GM12878 (cell line): Measurements from ENCODE around the gene CDKN1B.

ENCODE experiments used
- ESRRA ChIP-seq: IDR thresholded peaks from 2 replicates; pipeline ENCODE4 v1.6.1; 2012; ENCODE audit warnings: mild to moderate bottlenecking, low read length, improper control_type of control experiment
- SIN3A ChIP-seq: IDR thresholded peaks from 2 replicates; pipeline ENCODE4 v1.6.1; 2012; ENCODE audit warnings: low read depth, low read length, improper control_type of control experiment
- TF ChIP-seq, protein P1 (sequence below): IDR thresholded peaks from 2 replicates; pipeline ENCODE4 v1.6.1; 2012; ENCODE audit warnings: mild to moderate bottlenecking, low read depth, low read length
- TF ChIP-seq, protein P2 (sequence below), 3 experiments: IDR thresholded peaks in 2 of 3; conservative IDR thresholded peaks in 1 of 3; 2 replicates each; pipeline ENCODE4 v1.5.1; 2011; ENCODE audit warnings: low read depth in 3 of 3, low read length in 3 of 3, mild to moderate bottlenecking in 3 of 3, control low read depth in 2 of 3, moderate library complexity in 2 of 3, inconsistent platforms in 1 of 3, mixed read lengths in 1 of 3; ENCODE audit not compliant: control insufficient read depth in 2 of 3, insufficient read depth in 1 of 3; ENCODE audit errors: extremely low read depth in 1 of 3
- TF ChIP-seq, protein P3 (sequence below): fragments of 450-650 bp; formaldehyde crosslinking; IDR thresholded peaks from 2 replicates; pipeline ENCODE4 v1.5.0; 2022; ENCODE audit warnings: mild to moderate bottlenecking, missing genetic modification characterization

DNA sequence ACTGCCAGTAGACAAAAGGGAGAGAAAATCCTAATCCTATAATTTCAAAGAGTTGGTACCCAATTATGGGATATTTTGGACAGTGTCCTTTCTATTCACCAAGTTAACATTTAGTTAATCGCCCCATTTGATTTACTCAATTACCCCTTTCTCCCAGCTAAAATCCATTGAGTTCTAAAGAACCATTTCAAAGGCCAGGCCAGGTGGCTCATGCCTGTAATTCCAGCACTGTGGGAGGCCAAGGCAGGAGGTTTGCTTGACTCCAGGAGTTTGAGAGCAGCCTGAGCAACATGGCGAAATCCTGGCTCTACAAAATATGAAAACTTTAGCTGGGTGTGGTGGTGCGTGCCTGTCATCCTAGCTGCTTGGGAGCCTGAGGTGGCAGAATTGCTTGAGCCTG lies 15.7 kb upstream of the CDKN1B start:
- TF ChIP-seq SIN3A (no peak), ESRRA (no peak)
- TF ChIP-seq, protein P1, sequence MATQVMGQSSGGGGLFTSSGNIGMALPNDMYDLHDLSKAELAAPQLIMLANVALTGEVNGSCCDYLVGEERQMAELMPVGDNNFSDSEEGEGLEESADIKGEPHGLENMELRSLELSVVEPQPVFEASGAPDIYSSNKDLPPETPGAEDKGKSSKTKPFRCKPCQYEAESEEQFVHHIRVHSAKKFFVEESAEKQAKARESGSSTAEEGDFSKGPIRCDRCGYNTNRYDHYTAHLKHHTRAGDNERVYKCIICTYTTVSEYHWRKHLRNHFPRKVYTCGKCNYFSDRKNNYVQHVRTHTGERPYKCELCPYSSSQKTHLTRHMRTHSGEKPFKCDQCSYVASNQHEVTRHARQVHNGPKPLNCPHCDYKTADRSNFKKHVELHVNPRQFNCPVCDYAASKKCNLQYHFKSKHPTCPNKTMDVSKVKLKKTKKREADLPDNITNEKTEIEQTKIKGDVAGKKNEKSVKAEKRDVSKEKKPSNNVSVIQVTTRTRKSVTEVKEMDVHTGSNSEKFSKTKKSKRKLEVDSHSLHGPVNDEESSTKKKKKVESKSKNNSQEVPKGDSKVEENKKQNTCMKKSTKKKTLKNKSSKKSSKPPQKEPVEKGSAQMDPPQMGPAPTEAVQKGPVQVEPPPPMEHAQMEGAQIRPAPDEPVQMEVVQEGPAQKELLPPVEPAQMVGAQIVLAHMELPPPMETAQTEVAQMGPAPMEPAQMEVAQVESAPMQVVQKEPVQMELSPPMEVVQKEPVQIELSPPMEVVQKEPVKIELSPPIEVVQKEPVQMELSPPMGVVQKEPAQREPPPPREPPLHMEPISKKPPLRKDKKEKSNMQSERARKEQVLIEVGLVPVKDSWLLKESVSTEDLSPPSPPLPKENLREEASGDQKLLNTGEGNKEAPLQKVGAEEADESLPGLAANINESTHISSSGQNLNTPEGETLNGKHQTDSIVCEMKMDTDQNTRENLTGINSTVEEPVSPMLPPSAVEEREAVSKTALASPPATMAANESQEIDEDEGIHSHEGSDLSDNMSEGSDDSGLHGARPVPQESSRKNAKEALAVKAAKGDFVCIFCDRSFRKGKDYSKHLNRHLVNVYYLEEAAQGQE: no peak
- TF ChIP-seq, protein P2, sequence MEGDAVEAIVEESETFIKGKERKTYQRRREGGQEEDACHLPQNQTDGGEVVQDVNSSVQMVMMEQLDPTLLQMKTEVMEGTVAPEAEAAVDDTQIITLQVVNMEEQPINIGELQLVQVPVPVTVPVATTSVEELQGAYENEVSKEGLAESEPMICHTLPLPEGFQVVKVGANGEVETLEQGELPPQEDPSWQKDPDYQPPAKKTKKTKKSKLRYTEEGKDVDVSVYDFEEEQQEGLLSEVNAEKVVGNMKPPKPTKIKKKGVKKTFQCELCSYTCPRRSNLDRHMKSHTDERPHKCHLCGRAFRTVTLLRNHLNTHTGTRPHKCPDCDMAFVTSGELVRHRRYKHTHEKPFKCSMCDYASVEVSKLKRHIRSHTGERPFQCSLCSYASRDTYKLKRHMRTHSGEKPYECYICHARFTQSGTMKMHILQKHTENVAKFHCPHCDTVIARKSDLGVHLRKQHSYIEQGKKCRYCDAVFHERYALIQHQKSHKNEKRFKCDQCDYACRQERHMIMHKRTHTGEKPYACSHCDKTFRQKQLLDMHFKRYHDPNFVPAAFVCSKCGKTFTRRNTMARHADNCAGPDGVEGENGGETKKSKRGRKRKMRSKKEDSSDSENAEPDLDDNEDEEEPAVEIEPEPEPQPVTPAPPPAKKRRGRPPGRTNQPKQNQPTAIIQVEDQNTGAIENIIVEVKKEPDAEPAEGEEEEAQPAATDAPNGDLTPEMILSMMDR (IDR thresholded peaks at IDR 0.05 in 2 of 3, conservative IDR thresholded peaks at IDR 0.05 in 1 of 3; ENCODE audit: control insufficient read depth in 2 of 3, extremely low read depth in 1 of 3, insufficient read depth in 1 of 3, low read depth in 3 of 3, low read length in 3 of 3): no peak
- TF ChIP-seq, protein P3, sequence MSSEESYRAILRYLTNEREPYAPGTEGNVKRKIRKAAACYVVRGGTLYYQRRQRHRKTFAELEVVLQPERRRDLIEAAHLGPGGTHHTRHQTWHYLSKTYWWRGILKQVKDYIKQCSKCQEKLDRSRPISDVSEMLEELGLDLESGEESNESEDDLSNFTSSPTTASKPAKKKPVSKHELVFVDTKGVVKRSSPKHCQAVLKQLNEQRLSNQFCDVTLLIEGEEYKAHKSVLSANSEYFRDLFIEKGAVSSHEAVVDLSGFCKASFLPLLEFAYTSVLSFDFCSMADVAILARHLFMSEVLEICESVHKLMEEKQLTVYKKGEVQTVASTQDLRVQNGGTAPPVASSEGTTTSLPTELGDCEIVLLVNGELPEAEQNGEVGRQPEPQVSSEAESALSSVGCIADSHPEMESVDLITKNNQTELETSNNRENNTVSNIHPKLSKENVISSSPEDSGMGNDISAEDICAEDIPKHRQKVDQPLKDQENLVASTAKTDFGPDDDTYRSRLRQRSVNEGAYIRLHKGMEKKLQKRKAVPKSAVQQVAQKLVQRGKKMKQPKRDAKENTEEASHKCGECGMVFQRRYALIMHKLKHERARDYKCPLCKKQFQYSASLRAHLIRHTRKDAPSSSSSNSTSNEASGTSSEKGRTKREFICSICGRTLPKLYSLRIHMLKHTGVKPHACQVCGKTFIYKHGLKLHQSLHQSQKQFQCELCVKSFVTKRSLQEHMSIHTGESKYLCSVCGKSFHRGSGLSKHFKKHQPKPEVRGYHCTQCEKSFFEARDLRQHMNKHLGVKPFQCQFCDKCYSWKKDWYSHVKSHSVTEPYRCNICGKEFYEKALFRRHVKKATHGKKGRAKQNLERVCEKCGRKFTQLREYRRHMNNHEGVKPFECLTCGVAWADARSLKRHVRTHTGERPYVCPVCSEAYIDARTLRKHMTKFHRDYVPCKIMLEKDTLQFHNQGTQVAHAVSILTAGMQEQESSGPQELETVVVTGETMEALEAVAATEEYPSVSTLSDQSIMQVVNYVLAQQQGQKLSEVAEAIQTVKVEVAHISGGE (CRISPR knock-in tag): no peak
